Prostate gland (tissue), 2 donors: ENCODE data around the gene PKN2. TPM values are rescaled to one million over a fixed set of nuclear protein-coding genes. Genes with fewer than 3 reads are reported as not detected.
"Not testable (repeated sequence)": the region's sequence is repeated elsewhere in the genome, so short reads cannot be mapped to it uniquely, and the experiment has no call there.

Source experiments
- DNase-seq: peaks from one replicate; pipeline ENCODE4 v3.0.0-alpha.2; 2019; ENCODE audit warnings: low spot score
- H3K27ac ChIP-seq, 2 donors: fragments of 200-600 bp; sonication (generic); 2 replicates each; pipeline ENCODE4 v1.5.1; 2017 to 2019
- H3K27me3 ChIP-seq: fragments of 200-600 bp; sonication (generic); replicated peaks from 2 replicates; pipeline ENCODE4 v1.5.1; 2019; ENCODE audit not compliant: insufficient read depth
- H3K36me3 ChIP-seq, 2 donors: fragments of 200-600 bp; sonication (generic); 1 replicate in 1 of 2; 2 replicates in 1 of 2; pipeline versions ENCODE4 v1.5.1 to v1.8.1; 2017 to 2019
- H3K4me1 ChIP-seq: fragments of 200-600 bp; sonication (generic); replicated peaks from 2 replicates; pipeline ENCODE4 v1.5.1; 2019
- H3K4me3 ChIP-seq, 2 donors: fragments of 200-600 bp; sonication (generic); 2 replicates each; pipeline ENCODE4 v1.5.1; 2017 to 2019
- H3K9me3 ChIP-seq: fragments of 200-600 bp; sonication (generic); 2 replicates; pipeline ENCODE4 v1.5.1; 2017
- CTCF ChIP-seq, 4 experiments: fragments of 200-600 bp in 2 of 4; fragments of 450-650 bp in 2 of 4; sonication (generic) in 2 of 4; IDR thresholded peaks; 1 replicate in 3 of 4; 2 replicates in 1 of 4; pipeline ENCODE4 v1.5.1; 2016 to 2019; ENCODE audit warnings: antibody characterized with exemption in 4 of 4, mild to moderate bottlenecking in 2 of 4, moderate library complexity in 2 of 4
- POLR2A ChIP-seq: fragments of 450-650 bp; IDR thresholded peaks from one replicate; pipeline ENCODE4 v1.6.1; 2016; ENCODE audit warnings: antibody characterized with exemption, mild to moderate bottlenecking
- POLR2AphosphoS5 ChIP-seq: sonication (generic); formaldehyde crosslinking; IDR thresholded peaks from one replicate; pipeline ENCODE4 v1.6.1; 2017; ENCODE audit warnings: antibody characterized with exemption
- WGBS: methylation state at CpG from one replicate; pipeline ENCODE4 v1.1.5; 2018; 5-methylcytosine and 5-hydroxymethylcytosine counted together
- intact Hi-C: fragments of 100-400 bp; cut with DNase I; formaldehyde crosslinking; loops from one replicate; pipeline ENCODE4 v1.14.2; 2022
- total RNA-seq, 2 donors: library from RNA; depleted of rRNA; stranded (reverse); fragments of >200 nt; gene quantifications; one replicate each; pipeline ENCODE4 v1.1.0, GENCODE V29; 2016

The PKN2 gene
- total RNA-seq, 2 donors from 2014 or later: 35.2 to 36.2 TPM

GRCh38 chr1:88847643-88848042 is 163.6 kb downstream of the PKN2 start:
- intact Hi-C loops: no loop called here
- Histone ChIP-seq H3K27me3 (no peaks in the 10 kb centered on the region), H3K36me3 (peaks cover 0 to 5% of the 10 kb centered on the region in 2 donors), H3K4me3 (no peak overlapping the region), H3K4me1 (no peaks in the 10 kb centered on the region), H3K27ac (no peak overlapping the region), H3K9me3 (no peaks in the 10 kb centered on the region)
- DNase-seq: no peak
- 43% methylated on average over 1 of the region's 1 CpG for WGBS
- no peak for TF ChIP-seq CTCF (IDR thresholded peaks at IDR 0.05)
- no peak for TF ChIP-seq POLR2AphosphoS5
- no peak for TF ChIP-seq POLR2A

- Histone ChIP-seq H3K9me3 (no peaks in the 10 kb centered on the region), H3K4me1 (no peaks in the 10 kb centered on the region), H3K27ac (no peak overlapping the region), H3K36me3 (peaks cover 0 to 5% of the 10 kb centered on the region in 2 donors), H3K4me3 (no peak overlapping the region), H3K27me3 (no peaks in the 10 kb centered on the region)
- no peak for DNase-seq
- TF ChIP-seq CTCF (IDR thresholded peaks at IDR 0.05) (no peak), POLR2AphosphoS5 (no peak), POLR2A (no peak)
- intact Hi-C loops: no loop called here
- 86% methylated on average over 6 of the region's 6 CpGs for WGBS
These were observed 167.4 kb downstream of the PKN2 start for GRCh38 chr1:88851303-88852063.

GRCh38 chr1:88867743-88868521 is 183.9 kb downstream of the PKN2 start:
- Histone ChIP-seq H3K27ac (no peak overlapping the region), H3K9me3 (no peaks in the 10 kb centered on the region), H3K36me3 (no peaks in the 10 kb centered on the region), H3K4me1 (no peaks in the 10 kb centered on the region), H3K27me3 (no peaks in the 10 kb centered on the region), H3K4me3 (no peak overlapping the region)
- 79% methylated on average over 6 of the region's 6 CpGs for WGBS
- TF ChIP-seq POLR2AphosphoS5 (no peak), CTCF (IDR thresholded peaks at IDR 0.05) (no peak), POLR2A (no peak)
- intact Hi-C loops: no loop called here
- no peak for DNase-seq

- H3K9me3 ChIP-seq, H3K36me3 ChIP-seq, H3K27me3 ChIP-seq, DNase-seq, H3K27ac ChIP-seq, H3K4me1 ChIP-seq, H3K4me3 ChIP-seq, intact Hi-C loops: not testable (repeated sequence)
- 97% methylated on average over 14 of the region's 14 CpGs for WGBS
These were observed 185.6 kb downstream of the PKN2 start for GRCh38 chr1:88869644-88870043.

- no peak for TF ChIP-seq POLR2AphosphoS5
- no peak for TF ChIP-seq CTCF (IDR thresholded peaks at IDR 0.05)
- no peak for TF ChIP-seq POLR2A
- H3K27me3 ChIP-seq: no peaks in the 10 kb centered on the region
- H3K4me3 ChIP-seq: no peak overlapping the region
- H3K4me1 ChIP-seq: no peaks in the 10 kb centered on the region
- no peak overlapping the region for H3K27ac ChIP-seq
- intact Hi-C loops: no loop called here
- H3K36me3 ChIP-seq: no peaks in the 10 kb centered on the region
- no peak for DNase-seq
- 66% methylated on average over 5 of the region's 5 CpGs for WGBS
- H3K9me3 ChIP-seq: no peaks in the 10 kb centered on the region
These were observed 189.8 kb downstream of the PKN2 start for GRCh38 chr1:88873737-88874349.
